Fibroblast of lung (primary cell): Measurements from ENCODE around the gene PXDC1. TPM values are rescaled to one million over a fixed set of nuclear protein-coding genes. Genes with fewer than 3 reads are reported as not detected.

ENCODE experiments used
- DNase-seq, 2 donors: peaks; one replicate each; pipeline versions ENCODE4 v3.0.0 to v3.0.0-alpha.2; 2010; ENCODE audit warnings: low read depth in 2 of 2
- H2AFZ ChIP-seq: 2 replicates; pipeline ENCODE4 v1.5.1; 2012; ENCODE audit warnings: low read length, control low read depth, inconsistent platforms
- H3K27ac ChIP-seq: 2 replicates; pipeline ENCODE4 v1.5.1; 2011; ENCODE audit warnings: low read length, control low read depth; ENCODE audit not compliant: insufficient read depth
- H3K27me3 ChIP-seq: 2 replicates; pipeline ENCODE4 v1.5.1; 2011; ENCODE audit warnings: mild to moderate bottlenecking, low read length; ENCODE audit not compliant: control insufficient read depth, insufficient read depth
- H3K36me3 ChIP-seq: 2 replicates; pipeline ENCODE4 v1.5.1; 2011; ENCODE audit warnings: low read length; ENCODE audit not compliant: control insufficient read depth, insufficient read depth
- H3K4me1 ChIP-seq: 2 replicates; pipeline ENCODE4 v1.5.1; 2011; ENCODE audit warnings: low read length; ENCODE audit not compliant: control insufficient read depth, insufficient read depth; ENCODE audit errors: extremely low read depth
- H3K4me2 ChIP-seq: 2 replicates; pipeline ENCODE4 v1.5.1; 2011; ENCODE audit warnings: low read length, control low read depth; ENCODE audit not compliant: insufficient read depth; ENCODE audit errors: extremely low read depth
- H3K4me3 ChIP-seq, 4 experiments: fragments of 200-600 bp in 1 of 4; sonication (generic) in 1 of 4; replicated peaks in 1 of 4; 2 replicates each; pipeline ENCODE4 v1.5.1; 2011 to 2016; ENCODE audit warnings: low read length in 4 of 4, low read depth in 3 of 4, mild to moderate bottlenecking in 3 of 4, control low read depth in 2 of 4, inconsistent platforms in 1 of 4, mixed read lengths in 1 of 4; ENCODE audit not compliant: insufficient read depth in 1 of 4; ENCODE audit errors: control extremely low read depth in 1 of 4
- H3K79me2 ChIP-seq: 2 replicates; pipeline ENCODE4 v1.5.1; 2012; ENCODE audit warnings: mild to moderate bottlenecking, low read length, inconsistent platforms; ENCODE audit not compliant: control insufficient read depth, insufficient read depth
- H3K9ac ChIP-seq: 2 replicates; pipeline ENCODE4 v1.5.1; 2011; ENCODE audit warnings: mild to moderate bottlenecking, low read length, control low read depth; ENCODE audit not compliant: insufficient read depth
- H3K9me3 ChIP-seq: 2 replicates; pipeline ENCODE4 v1.5.1; 2012; ENCODE audit warnings: low read depth, low read length; ENCODE audit not compliant: control insufficient read depth, insufficient read depth
- H4K20me1 ChIP-seq: 2 replicates; pipeline ENCODE4 v1.5.1; 2011; ENCODE audit warnings: low read length; ENCODE audit not compliant: control insufficient read depth, insufficient read depth; ENCODE audit errors: extremely low read depth
- CTCF ChIP-seq, 2 donors: IDR thresholded peaks in 1 of 2; conservative IDR thresholded peaks in 1 of 2; 1 replicate in 1 of 2; 2 replicates in 1 of 2; pipeline ENCODE4 v1.5.1; 2011 to 2012; ENCODE audit warnings: low read length in 2 of 2, control low read depth in 1 of 2, inconsistent platforms in 1 of 2, low read depth in 1 of 2, mild to moderate bottlenecking in 1 of 2
- EZH2 ChIP-seq: IDR thresholded peaks from 2 replicates; pipeline ENCODE4 v1.5.1; 2012; ENCODE audit warnings: low read length, control low read depth, mild to moderate bottlenecking; ENCODE audit errors: missing control alignments
- polyA plus RNA-seq, 2 donors: library from polyadenylated mRNA; depleted of rRNA in 1 of 2; stranded (reverse) in 1 of 2; unstranded in 1 of 2; fragments of >200 nt; gene quantifications; 2 replicates each; pipeline ENCODE4 v1.2.1, GENCODE V29; 2011 to 2012; ENCODE audit warnings: missing spikeins in 1 of 2
- total RNA-seq: library from RNA; depleted of rRNA; stranded (reverse); fragments of >200 nt; gene quantifications from 2 replicates; pipeline ENCODE4 v1.2.1, GENCODE V29; 2014

The PXDC1 gene
- total and polyA plus RNA-seq, 2 donors (not counting 1 experiment from before 2014, with no cell fraction given): 30.3 to 52.7 TPM

DNA sequence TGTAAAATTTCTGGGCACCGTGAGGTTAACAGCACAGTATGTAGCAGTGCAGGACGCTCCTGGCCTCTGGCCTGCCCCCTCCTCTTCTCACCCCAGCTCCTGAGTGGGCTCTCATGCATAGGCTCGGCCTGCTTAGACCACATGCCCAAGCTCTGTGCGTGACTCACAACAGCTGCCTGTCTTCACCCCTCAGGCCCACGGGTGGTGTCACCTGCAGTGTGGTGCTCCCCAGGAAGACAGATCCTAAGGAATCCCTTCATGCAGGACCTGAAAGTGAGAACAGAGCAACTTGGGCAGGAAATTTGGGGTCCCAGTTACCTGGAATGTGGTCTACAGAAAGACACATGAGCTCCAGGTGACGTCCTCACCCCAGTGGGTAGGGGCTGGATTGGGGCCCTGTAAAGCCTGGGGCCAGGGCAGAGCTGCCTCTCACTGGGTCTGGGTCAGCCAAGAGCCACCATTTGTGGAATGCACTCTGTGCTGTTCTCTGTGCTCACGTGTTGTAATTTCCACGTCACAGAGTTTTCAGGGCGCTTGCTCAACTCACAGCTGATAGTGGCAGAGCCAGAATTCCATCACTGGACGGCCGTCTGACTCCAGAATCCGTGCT lies 37.0 kb upstream of the PXDC1 start:
- Histone ChIP-seq H3K4me1 (no peaks in the 10 kb centered on the region), H3K79me2 (no peaks in the 10 kb centered on the region), H3K27ac (no peak overlapping the region), H3K27me3 (no peaks in the 10 kb centered on the region), H3K9ac (no peak overlapping the region), H2AFZ (no peak overlapping the region), H3K4me3 (no peak overlapping the region), H3K4me2 (no peak overlapping the region), H4K20me1 (no peaks in the 10 kb centered on the region), H3K36me3 (no peaks in the 10 kb centered on the region), H3K9me3 (no peaks in the 10 kb centered on the region)
- DNase-seq: peak; percentile 35 to 48
- TF ChIP-seq CTCF (conservative IDR thresholded peaks at IDR 0.05 in 1 of 2, IDR thresholded peaks at IDR 0.05 in 1 of 2; ENCODE audit: low read depth in 1 of 2, low read length in 2 of 2): no peak
- TF ChIP-seq EZH2: no peak

- H4K20me1 ChIP-seq: no peaks in the 10 kb centered on the region
- no peak for TF ChIP-seq CTCF (conservative IDR thresholded peaks at IDR 0.05 in 1 of 2, IDR thresholded peaks at IDR 0.05 in 1 of 2; ENCODE audit: low read depth in 1 of 2, low read length in 2 of 2)
- TF ChIP-seq EZH2: no peak
- no peaks in the 10 kb centered on the region for H3K79me2 ChIP-seq
- no peak overlapping the region for H2AFZ ChIP-seq
- DNase-seq: peak in 1 of 2 donors; percentile 38
- H3K36me3 ChIP-seq: no peaks in the 10 kb centered on the region
- H3K9me3 ChIP-seq: no peaks in the 10 kb centered on the region
- H3K4me1 ChIP-seq: peaks cover 4% of the 10 kb centered on the region
- H3K4me3 ChIP-seq: no peak overlapping the region
- H3K9ac ChIP-seq: no peak overlapping the region
- H3K27ac ChIP-seq: no peak overlapping the region
- no peak overlapping the region for H3K4me2 ChIP-seq
- H3K27me3 ChIP-seq: no peaks in the 10 kb centered on the region
Measured at GRCh38 chr6:3786141-3786540, 34.6 kb upstream of the PXDC1 start.

- no peak overlapping the region for H3K4me3 ChIP-seq
- H3K36me3 ChIP-seq: no peaks in the 10 kb centered on the region
- no peaks in the 10 kb centered on the region for H3K79me2 ChIP-seq
- TF ChIP-seq CTCF (conservative IDR thresholded peaks at IDR 0.05 in 1 of 2, IDR thresholded peaks at IDR 0.05 in 1 of 2; ENCODE audit: low read depth in 1 of 2, low read length in 2 of 2) (no peak), EZH2 (no peak)
- no peak overlapping the region for H3K4me2 ChIP-seq
- no peak overlapping the region for H3K9ac ChIP-seq
- no peaks in the 10 kb centered on the region for H3K27me3 ChIP-seq
- H2AFZ ChIP-seq: no peak overlapping the region
- no peak for DNase-seq
- no peak overlapping the region for H3K27ac ChIP-seq
- H3K9me3 ChIP-seq: no peaks in the 10 kb centered on the region
- H3K4me1 ChIP-seq: peaks cover 4% of the 10 kb centered on the region
- no peaks in the 10 kb centered on the region for H4K20me1 ChIP-seq
Measured at GRCh38 chr6:3785745-3786098, 34.2 kb upstream of the PXDC1 start.
